ENCODE measurements around the gene HHATL. TPM values are rescaled to one million over a fixed set of nuclear protein-coding genes. Genes with fewer than 3 reads are reported as not detected.

The HHATL gene
- total RNA-seq, 1 experiment from 2014 or later = 0.92 TPM

GRCh38 chr3:42725454-42725853 is 22.9 kb upstream of the HHATL start:
- Mint-ChIP-seq H3K4me1 (peaks cover 9% of the 10 kb centered on the region), H3K27me3 (ENCODE audit: low read depth) (peaks cover 4% of the 10 kb centered on the region; the same call in 1 of the 2 replicates), H3K4me3 (no peak overlapping the region), H3K36me3 (peaks cover 4% of the 10 kb centered on the region; the same call in 1 of the 2 replicates), H3K9me3 (peaks cover 14% of the 10 kb centered on the region), H3K27ac (peak overlapping the region; percentile 13; the same call in 1 of the 2 replicates)
- ChIA-PET CTCF (interaction anchor here (3.5 kb wide), 1 partner anchor 14 kb away, joined by 14 read pairs; no protein-coding TSS in a partner anchor), POLR2A (no interaction called here)
- TF ChIP-seq MAX (CRISPR knock-in tag; IDR thresholded peaks at IDR 0.05) = no peak
- TF ChIP-seq MXD4 (CRISPR knock-in tag; IDR thresholded peaks at IDR 0.05; ENCODE audit: borderline replicate concordance) = no peak
- TF ChIP-seq ZBTB43 (CRISPR knock-in tag; IDR thresholded peaks at IDR 0.05) = no peak
- TF ChIP-seq, protein P1, sequence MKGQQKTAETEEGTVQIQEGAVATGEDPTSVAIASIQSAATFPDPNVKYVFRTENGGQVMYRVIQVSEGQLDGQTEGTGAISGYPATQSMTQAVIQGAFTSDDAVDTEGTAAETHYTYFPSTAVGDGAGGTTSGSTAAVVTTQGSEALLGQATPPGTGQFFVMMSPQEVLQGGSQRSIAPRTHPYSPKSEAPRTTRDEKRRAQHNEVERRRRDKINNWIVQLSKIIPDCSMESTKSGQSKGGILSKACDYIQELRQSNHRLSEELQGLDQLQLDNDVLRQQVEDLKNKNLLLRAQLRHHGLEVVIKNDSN (CRISPR knock-in tag; IDR thresholded peaks at IDR 0.05) = no peak
- no peak for TF ChIP-seq SMAD3 (CRISPR knock-in tag; IDR thresholded peaks at IDR 0.05; ENCODE audit: borderline replicate concordance)
- TF ChIP-seq ZNF671 (CRISPR knock-in tag; IDR thresholded peaks at IDR 0.05) = no peak
- TF ChIP-seq CREM (CRISPR knock-in tag; IDR thresholded peaks at IDR 0.05) = no peak
- no peak for TF ChIP-seq ZNF425 (CRISPR knock-in tag; conservative IDR thresholded peaks at IDR 0.05)
- no peak for TF ChIP-seq ZNF416 (CRISPR knock-in tag; IDR thresholded peaks at IDR 0.05)
- TF ChIP-seq JUN (CRISPR knock-in tag; IDR thresholded peaks at IDR 0.05) = no peak
- TF ChIP-seq PRDM15 (CRISPR knock-in tag; IDR thresholded peaks at IDR 0.05) = no peak
- TF ChIP-seq TEAD1 (CRISPR knock-in tag; IDR thresholded peaks at IDR 0.05) = no peak
- no peak for TF ChIP-seq ZNF232 (CRISPR knock-in tag; IDR thresholded peaks at IDR 0.05)
- TF ChIP-seq, protein P2, sequence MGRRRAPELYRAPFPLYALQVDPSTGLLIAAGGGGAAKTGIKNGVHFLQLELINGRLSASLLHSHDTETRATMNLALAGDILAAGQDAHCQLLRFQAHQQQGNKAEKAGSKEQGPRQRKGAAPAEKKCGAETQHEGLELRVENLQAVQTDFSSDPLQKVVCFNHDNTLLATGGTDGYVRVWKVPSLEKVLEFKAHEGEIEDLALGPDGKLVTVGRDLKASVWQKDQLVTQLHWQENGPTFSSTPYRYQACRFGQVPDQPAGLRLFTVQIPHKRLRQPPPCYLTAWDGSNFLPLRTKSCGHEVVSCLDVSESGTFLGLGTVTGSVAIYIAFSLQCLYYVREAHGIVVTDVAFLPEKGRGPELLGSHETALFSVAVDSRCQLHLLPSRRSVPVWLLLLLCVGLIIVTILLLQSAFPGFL (CRISPR knock-in tag; IDR thresholded peaks at IDR 0.05; ENCODE audit: borderline replicate concordance) = no peak
- TF ChIP-seq ZNF423 (CRISPR knock-in tag; IDR thresholded peaks at IDR 0.05) = no peak
- no peak for TF ChIP-seq NFATC4 (CRISPR knock-in tag; IDR thresholded peaks at IDR 0.05)
- ATAC-seq (no peak), DNase-seq (ENCODE audit: low spot score) (no peak)

GRCh38 chr3:42723219-42723618 is 20.6 kb upstream of the HHATL start:
- DNase-seq (ENCODE audit: low spot score) (no peak), ATAC-seq (no peak)
- Mint-ChIP-seq H3K9me3 (peaks cover 9% of the 10 kb centered on the region), H3K36me3 (peaks cover 4% of the 10 kb centered on the region; the same call in 1 of the 2 replicates), H3K27me3 (ENCODE audit: low read depth) (no peaks in the 10 kb centered on the region), H3K4me1 (peaks cover 9% of the 10 kb centered on the region), H3K27ac (no peak overlapping the region), H3K4me3 (no peak overlapping the region)
- ChIA-PET POLR2A (no interaction called here), CTCF (interaction anchor here (1.2 to 1.6 kb wide), 2 partner anchors 12 to 27 kb away, joined by 4 to 5 read pairs; no protein-coding TSS in a partner anchor)
- TF ChIP-seq RELA (CRISPR knock-in tag; IDR thresholded peaks at IDR 0.05; ENCODE audit: borderline replicate concordance) (no peak), TCF7 (CRISPR knock-in tag; IDR thresholded peaks at IDR 0.05; ENCODE audit: low read depth) (no peak), NR1H2 (CRISPR knock-in tag; IDR thresholded peaks at IDR 0.05) (no peak), MYBL2 (CRISPR knock-in tag; IDR thresholded peaks at IDR 0.05) (no peak), ZMAT4 (CRISPR knock-in tag; IDR thresholded peaks at IDR 0.05) (no peak), ELF4 (CRISPR knock-in tag; IDR thresholded peaks at IDR 0.05; ENCODE audit: low read depth) (no peak)
- TF ChIP-seq, protein P3, sequence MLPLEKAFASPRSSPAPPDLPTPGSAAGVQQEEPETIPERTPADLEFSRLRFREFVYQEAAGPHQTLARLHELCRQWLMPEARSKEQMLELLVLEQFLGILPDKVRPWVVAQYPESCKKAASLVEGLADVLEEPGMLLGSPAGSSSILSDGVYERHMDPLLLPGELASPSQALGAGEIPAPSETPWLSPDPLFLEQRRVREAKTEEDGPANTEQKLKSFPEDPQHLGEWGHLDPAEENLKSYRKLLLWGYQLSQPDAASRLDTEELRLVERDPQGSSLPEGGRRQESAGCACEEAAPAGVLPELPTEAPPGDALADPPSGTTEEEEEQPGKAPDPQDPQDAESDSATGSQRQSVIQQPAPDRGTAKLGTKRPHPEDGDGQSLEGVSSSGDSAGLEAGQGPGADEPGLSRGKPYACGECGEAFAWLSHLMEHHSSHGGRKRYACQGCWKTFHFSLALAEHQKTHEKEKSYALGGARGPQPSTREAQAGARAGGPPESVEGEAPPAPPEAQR (CRISPR knock-in tag; IDR thresholded peaks at IDR 0.05) = no peak
- TF ChIP-seq, protein P4, sequence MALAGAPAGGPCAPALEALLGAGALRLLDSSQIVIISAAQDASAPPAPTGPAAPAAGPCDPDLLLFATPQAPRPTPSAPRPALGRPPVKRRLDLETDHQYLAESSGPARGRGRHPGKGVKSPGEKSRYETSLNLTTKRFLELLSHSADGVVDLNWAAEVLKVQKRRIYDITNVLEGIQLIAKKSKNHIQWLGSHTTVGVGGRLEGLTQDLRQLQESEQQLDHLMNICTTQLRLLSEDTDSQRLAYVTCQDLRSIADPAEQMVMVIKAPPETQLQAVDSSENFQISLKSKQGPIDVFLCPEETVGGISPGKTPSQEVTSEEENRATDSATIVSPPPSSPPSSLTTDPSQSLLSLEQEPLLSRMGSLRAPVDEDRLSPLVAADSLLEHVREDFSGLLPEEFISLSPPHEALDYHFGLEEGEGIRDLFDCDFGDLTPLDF (CRISPR knock-in tag; IDR thresholded peaks at IDR 0.05) = no peak
